ENCODE measurements around the gene XPO4. TPM values are rescaled to one million over a fixed set of nuclear protein-coding genes. Genes with fewer than 3 reads are reported as not detected.

Gene XPO4
- total RNA-seq, 1 donor from 2014 or later = 33.7 TPM

DNA sequence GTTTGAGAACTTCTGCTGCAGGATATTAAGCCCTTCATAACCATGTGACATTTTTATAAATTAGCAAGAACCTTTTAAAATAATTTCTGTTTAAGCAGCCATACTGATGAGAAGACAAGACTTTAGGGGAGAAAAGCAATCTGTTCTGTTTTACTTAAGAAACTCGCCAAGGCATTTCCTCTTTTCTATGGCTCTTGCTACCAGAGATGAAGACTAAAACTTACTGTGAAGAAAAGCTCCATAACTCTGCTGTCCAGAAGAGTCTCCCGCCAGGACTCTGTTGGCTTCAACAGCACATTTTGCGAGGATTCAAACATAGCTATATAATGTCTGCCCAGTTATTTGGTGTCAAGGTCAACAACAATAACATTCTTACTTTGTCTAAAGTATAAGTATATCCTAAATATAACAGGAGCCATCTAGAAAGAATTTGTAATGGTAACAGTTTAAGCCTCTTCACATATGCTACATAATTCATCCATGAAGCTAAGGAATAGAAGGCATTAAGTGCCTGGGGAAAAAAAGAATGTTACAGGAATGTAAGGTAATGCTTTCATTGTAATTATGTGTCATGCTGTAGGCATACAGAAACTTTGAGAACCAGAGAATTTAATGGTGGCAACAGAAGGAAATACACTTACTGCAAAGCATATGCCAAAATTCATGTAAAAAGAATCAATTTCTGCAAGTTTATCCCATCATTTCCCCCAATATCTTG is 75.5 kb downstream of the XPO4 start:
- no peak for DNase-seq

DNA sequence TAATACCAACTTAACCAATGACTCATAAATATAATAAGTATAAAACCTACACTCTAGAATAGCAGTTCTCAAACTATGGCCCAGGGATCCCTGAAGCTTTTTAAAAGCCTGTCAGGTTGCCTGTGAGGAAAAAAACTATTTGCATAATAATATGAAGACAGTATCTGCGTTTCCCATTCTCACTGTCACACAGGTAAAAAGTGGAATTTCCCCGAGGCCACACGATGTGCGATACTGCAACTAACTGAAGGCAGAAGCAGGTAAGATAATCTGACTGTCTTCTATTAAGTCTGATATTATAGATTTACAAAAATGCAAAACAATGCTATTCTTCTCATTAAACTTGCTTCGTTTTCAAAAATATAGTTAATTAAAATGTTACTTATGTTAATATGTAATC is 76.2 kb downstream of the XPO4 start:
- DNase-seq = no peak

DNA sequence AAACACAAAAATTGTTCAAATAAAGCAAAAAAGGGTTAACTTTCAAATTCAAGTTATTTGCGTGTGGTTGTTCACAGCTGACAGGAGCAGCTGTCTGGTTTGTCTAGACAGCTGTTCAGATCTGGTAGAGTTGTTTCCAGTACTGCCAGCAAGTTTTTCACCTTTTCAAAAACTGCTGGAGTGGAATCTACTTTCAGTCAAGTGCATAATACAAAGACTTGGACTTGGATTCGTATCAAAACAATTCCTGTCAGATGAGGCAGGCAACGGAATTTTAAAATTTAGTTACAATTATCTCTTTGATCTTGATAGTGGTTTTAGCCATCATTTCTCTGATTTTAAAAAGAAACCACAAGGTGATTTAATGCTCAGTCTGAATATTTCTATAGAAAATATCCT is 77.1 kb downstream of the XPO4 start:
- DNase-seq = no peak

DNA sequence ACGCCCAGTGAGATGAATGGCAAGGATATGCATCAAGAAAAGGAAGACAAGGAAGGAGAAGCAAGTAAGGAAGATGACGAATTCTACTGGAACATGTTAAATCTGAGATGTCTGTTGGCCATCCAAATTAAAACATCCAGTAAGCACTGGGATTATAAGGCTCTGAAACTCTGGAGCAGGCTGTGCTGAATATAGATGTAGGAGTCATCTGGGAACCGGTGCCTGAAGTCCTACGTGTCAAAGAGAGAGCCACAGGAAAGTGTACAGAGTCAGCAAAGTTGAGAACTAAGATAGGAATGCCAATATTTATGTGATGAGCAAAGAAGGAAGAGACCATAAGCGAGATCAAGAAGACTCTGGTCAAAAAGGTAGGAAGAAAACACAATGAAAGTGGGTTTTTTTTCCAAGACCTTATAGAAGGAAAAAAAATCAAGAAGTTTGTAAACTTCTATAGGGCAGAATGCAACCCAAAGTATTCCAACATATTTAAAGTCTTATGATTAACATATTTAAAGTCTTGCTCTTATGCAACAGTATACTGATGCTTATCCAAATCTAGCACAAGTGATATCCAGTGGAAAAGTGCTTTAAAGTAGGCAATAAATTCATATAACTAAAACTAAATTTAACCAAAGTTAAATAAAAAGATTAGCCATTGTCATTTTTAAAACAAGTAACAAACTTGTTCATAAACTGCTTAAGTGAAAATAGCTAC is 77.6 kb downstream of the XPO4 start:
- DNase-seq = no peak

DNA sequence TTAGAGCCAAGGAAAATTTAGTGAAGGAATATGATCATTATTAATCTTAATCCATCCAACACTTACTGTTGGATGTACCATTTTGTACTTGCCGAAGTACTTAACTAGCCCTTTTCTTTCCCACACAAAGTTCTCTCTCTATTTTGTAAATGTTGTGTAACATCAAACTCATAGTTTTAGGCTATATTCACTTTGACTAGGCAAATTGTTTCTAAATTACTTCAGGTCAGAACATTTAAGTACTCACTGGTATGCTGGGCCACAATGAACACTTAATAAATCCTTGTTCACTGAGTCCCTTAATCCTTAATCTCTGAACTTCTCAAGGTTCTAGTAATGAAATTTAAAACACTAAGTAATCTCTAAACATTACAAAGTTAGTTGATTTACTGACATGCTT is 79.5 kb downstream of the XPO4 start:
- DNase-seq = no peak

DNA sequence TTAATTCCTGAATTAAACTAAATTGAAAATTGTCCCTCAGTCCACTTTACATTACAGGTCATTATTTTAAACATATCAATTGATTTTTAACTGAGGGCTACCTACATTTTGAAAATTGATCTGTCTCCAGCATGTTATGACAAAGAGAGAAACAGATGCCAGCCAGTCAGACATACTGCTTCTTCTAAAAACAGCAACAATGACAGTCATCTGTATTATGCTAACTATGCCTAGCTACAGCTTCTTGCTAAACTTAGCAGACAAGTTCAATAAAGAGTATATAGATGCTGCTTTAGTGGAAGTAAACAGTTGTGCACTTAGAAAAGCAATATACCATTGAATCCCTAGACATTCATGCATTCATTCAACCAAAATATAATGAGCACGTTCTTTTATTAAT is 80.1 kb downstream of the XPO4 start:
- no peak for DNase-seq

DNA sequence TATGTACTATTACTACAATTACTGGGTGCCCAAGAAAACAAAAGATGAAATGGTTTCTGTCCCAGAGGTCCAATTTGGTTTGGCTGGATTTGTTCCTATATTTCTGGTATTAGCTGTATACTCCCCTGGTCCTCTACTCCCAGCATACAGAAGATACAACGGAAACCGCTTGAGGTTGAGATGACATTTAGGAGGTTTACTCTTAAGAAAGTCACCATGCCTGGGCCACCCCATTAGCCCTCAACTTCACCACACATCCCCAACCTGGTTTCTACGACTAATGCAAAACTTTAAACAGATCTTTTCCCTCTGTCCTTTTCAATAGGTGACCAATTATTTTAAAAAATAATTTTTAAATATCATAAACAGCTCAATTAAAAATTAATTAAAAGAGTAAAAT is 82.8 kb downstream of the XPO4 start:
- DNase-seq = no peak

DNA sequence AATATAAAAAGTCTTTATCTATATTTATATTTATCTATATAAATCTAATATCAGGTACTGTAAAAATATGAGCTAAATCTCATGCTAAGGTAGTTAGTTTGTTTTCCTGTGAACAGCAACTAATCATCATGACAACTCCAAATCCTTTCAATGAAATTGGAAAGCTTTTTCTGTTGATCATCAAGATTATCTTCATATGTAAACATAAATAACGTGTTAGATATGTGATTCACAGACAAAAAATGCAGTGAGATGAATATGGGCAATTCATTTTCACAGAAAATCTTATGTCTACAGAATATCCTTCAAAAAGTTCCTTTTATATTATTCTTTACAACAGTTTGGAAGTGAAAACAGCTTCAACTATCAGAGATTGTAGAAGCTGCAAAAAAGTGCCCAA is 87.1 kb downstream of the XPO4 start:
- DNase-seq = no peak

DNA sequence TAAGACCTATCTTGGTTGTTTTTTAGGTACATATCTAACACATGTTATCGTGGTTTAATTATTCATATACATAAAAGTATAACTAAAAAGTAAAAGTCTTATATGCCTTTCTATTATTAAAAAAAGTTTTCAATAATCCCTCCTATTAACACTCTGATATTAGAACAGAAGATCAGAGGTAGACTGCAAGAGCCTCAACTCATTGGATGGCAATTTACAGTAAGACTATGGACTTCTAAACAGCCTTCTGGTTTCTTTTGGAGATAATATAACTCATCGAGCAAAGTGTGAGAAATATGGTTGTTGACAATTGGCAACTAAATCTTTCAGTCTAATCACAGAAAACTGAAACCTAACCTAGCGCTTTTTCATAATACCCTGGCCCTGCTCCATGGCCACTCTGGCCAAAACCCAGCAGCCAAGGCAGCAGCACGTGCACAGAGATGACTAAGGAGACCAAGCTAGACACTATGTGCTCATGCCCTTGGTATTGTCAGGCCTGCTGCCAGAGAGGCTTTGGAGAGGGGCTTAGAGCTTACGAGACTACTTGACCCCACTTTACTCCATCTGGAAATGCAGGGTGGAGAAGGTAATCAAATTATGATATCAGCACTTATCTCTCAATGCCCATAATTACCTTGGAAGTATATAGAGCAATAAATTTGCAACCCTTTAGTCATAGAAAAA is 88.2 kb downstream of the XPO4 start:
- no peak for DNase-seq

DNA sequence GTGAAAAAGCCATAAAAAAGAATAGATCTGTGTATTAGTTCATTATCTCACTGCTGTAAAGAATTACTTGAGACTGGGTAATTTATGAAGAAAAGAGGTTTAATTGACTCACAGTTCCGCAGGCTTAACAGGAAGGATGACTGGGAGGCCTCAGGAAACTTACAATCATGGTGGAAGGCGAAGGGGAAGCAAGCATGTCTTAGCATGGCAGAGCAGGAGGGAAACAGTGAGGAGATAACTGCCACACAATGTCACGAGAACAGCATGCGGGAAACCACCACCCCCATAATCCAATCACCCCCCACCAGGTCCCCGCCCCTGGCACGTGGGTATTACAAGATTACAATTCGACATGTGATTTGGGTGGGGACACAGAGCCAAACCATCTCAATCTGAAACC is 89.7 kb downstream of the XPO4 start:
- DNase-seq = no peak

DNA sequence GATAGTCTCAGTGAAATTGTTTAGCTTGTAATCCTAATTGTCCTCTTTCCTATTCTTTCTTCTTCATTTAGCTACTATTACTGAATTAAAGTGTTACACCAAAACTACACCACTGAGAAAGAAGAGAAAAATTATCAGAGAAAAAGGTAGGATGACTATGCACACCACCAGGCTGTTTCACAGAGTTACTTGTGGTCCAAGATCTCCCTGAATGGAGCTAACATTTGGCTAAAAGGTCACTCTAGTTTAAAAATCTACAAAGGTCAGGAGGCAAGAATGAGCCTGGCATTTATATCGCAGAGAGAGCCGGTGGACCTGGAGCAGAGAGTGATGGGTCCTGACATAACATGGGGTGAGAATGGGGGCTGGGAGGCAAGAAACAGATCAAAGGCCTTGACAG is 91.7 kb downstream of the XPO4 start:
- DNase-seq = no peak

DNA sequence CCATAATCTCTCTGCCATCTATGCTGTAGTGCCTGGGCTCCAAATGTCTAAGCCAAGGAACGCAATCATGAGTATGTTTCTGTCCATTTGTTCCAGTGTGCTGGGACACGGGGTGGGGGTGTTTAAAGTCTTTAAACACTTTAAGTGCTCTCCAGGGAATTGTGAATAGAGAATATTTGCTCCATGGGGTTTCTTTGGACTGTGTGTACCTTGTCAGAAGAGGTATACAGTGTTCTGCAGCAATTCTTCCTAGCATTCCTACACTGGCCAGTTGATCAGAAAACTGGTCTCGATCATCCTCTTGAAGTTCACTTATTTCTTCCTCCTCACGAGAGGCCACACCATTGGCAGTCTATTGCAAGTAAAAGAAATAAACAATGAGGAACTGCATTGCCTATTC is 93.7 kb downstream of the XPO4 start:
- no peak for DNase-seq

DNA sequence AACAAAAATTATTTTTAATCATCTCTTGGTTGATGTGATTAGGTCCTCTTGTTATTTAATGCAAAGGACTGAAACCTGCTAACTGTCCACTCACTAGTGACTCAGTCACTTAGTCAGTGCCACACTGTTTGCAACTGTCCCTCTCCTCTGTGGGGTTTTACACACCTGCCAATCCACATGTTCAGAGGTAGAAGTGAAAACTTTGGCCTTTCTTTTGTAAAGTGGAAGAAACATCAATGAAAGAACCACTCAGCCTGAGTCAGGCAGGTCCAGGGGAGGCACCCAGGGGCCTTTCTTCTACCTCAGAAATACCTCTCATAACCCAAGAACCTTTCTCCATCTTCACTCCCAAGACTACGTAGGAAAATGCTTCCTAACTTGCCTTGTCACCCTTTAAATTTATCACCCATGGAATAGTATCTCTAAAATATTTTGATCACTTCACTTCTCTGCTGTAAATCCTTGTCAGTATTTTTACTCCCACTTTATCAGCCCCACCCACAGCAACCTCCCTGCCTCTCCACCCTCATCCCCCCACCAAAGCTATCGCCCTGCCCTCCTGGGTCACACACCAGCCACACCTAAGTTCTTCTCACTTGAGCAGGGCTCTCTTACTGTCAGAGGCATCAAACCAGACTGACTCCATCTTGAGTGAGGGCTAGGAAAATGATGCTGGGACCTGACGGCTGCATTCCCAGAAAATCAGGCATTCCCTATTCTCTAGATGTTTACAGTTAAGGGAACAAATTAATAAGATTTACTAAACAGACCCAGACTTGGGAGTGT is 99.2 kb downstream of the XPO4 start:
- DNase-seq = no peak

DNA sequence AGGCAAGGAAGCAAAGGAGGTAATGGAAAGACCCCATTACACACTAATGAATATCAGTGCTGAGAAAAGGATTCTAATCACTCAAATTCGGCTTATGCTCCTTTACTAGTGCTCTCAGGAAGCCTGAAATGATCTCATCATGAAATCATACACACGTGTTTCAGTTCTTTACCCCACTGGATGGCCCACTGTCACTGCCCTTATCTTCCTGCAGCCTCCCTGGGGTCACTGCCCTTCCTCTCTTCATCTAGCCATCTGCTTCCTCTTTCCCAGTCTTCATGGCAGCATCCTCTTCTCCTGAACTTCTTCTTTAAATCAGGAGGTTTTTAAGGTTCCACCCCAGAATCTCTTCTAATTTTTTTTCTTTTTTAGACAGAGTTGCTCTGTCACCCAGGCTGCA is 100.8 kb downstream of the XPO4 start:
- DNase-seq = no peak

DNA sequence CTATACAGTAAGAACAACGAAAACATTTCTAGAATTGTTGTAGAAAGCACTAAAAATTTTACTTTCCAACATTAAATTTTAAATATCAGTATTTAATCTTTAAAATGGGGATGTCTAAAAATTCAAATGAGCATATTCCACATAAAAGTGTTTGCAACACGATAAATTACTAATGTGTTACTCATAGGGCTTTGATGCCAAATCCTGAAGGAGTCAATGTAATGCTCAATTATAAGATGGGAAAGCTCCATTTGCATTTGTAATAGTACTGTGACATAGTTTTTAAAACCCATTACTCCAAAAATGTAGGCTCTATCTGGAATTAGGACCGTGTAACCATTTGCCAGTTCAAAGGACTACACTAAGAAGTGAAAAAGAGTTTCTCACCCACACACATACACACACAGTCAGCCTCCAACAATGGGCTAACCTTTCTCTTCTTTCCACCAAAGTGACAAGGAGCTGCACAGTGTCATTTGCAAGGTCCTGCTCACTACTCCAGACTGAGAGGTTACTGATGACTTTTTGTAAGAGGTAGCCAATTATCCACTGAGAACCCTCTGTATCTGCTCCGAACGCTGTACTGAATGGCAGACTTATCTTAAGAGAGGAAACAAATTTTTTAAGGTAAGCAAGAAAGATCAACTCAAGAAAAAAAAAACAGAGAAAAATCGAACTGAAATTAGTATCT is 102.7 kb downstream of the XPO4 start:
- DNase-seq = no peak

DNA sequence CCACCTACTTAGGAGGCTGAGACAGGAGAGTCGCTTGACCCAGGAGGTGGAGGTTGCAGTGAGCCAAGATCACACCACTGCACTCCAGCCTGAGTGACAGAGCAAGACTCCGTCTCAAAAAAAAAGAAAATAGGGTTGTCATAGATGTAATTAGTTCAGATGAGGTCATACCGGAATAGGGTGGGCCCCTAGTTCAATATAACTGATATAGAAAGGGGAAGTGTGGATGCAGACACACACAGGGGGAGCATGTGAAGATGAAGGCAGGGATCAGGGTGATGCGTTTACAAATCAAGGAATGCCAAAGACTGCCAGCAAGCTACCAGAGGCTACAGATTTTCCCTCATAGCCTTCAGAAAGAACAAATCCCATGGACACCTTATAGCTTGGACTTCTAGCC is 104.5 kb downstream of the XPO4 start:
- no peak for DNase-seq

DNA sequence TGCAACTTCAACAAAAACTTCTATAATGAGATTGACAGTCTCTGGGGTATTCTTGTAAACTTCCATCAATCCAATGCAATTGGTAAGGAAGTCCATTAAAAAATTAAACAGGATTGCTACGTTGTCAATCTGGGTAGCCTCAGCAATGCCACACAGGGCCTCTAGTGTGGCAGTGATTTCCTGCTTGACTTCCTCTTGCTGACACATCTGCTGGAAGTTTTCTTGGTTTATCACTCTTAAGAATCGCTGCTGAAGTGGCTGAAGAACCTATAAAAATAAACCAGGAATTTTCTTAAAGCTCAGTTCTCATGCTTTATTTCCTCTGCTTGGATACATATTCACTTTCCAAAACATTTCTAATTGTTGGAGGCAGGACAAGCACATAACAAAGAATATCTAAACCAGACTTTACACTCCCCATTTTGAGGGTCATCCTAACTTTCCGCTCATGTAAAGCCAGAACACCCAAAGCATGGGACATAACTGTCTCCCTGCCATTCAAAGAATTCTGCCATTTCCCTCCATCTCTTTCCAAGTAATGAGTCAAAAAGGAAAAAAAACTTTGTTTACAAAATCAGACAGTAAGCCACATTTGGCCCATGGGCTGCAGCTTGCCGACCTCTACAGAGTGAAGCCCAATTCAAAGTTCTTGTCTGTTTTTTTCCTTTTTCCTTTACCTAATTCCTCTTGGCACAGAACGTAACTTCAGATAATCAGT is 105.6 kb downstream of the XPO4 start:
- no peak for DNase-seq

DNA sequence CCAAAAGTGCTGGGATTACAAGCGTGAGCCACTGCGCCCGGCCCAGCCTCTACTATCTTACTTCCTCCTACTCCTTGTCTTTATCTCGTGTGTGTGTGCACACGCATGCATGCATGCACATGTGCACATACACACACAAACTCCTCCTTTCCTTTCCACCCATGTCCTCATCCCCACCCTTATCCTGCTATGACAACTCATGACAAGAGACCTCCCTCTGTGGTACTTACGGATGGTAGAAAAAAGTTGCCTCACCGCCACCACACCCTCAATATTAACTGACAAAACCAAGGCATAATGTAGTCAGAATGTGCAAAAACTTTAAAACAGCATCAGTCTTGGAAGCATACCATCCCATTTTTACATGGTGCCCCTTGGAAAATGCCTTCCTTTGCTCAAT is 112.9 kb downstream of the XPO4 start:
- no peak for DNase-seq

DNA sequence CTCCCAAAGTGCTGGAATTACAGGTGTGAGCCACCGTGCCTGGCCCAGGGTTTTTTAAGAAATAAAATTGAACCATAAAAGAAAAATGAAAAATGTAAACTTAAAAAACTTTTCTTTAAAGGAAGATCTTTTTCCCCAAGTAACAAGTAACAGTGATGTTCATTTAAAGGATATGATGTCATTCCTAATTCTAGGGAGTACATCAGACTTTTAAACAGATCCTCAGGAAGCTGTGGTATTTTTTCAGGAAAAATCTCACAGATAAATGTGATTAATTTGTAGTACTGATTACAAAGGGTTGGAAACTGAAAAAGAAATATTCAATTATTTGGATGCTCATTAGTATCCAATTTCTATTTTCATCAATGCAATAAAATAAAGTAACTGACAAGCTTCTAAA is 114.2 kb downstream of the XPO4 start:
- no peak for DNase-seq

DNA sequence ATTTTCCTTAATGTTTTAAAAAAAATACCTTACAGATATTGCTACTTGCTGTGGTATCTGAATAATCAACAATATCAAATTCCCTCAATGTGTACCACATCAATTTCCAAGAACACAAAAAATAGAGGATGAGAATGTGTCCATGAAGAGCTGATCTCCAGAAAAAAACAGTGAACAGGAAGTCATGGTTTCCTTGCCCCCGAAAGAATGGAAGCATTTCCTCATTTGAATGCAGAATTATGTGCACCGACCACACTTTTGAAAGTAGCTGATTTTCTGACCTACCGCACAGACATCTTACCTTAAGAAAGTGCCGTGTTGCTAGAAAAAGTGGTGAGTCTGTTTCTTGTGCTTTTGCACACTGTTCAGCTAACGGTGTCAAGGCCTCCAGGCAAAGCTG is 115.4 kb downstream of the XPO4 start:
- no peak for DNase-seq

DNA sequence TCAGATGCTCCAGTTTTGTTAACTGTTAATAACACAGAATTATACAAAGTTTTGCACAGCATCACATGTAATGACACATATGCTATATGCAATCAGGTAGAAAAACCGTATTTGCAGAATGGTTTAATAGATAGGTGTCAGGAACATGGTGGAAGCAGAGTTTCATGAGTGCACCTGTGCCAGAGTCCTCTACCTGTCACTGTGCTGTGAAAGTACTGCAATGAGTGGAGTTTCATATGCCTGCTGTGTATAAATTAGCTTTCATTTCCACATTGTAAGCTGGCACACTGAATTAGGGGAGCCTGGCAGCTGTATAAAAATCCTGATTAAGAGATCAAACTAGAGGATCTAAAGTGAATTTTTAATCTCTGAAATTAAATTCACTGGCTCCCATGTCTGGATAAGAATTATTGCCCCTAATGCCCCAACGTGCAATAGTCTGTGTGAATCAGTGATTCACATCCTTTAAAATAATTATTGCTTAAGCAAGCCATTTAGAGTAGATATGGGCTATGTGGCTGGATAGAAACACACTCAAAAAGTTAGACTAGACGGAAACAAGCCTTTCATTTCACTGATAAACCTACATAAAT is 120.3 kb downstream of the XPO4 start:
- no peak for DNase-seq

All from occipital lobe (tissue), 2 donors.